A673 (cell line): ENCODE results near the gene BCR. TPM values are rescaled to one million over a fixed set of nuclear protein-coding genes. Genes with fewer than 3 reads are reported as not detected.

Experiments used
- BruUV-seq: library from RNA; stranded (reverse); fragments of 400-500 nt; replicated peaks from 2 replicates; lab custom pipeline; 2021; lab: Mats Ljungman, UMichigan
- CTCF ChIA-PET: fragments of 300-600 bp; sonication (Branson Sonifier 250); formaldehyde crosslinking; loops from one replicate; lab custom pipeline; 2022; ENCODE audit warnings: antibody characterized with exemption; lab: Charles Lee
- POLR2A ChIA-PET: fragments of 300-600 bp; sonication (Branson Sonifier 250); formaldehyde crosslinking; loops from one replicate; lab custom pipeline; 2022; ENCODE audit warnings: antibody characterized with exemption; ENCODE audit not compliant: low non-redundant PET; lab: Charles Lee
- DNase-seq: peaks from one replicate; pipeline ENCODE4 v3.0.0-alpha.2; 2015; ENCODE audit warnings: low spot score
- H3K27ac ChIP-seq: fragments of 200-600 bp; sonication (generic); 2 replicates; pipeline ENCODE4 v1.5.1; 2016; ENCODE audit warnings: mixed run types, low read depth, mild to moderate bottlenecking, mixed read lengths, antibody characterized with exemption, low read length; ENCODE audit not compliant: poor library complexity, severe bottlenecking
- H3K27me3 ChIP-seq: fragments of 200-600 bp; sonication (generic); replicated peaks from 2 replicates; pipeline ENCODE4 v1.6.1; 2017; ENCODE audit warnings: mixed run types, low read depth, mild to moderate bottlenecking, mixed read lengths, antibody characterized with exemption, low read length; ENCODE audit not compliant: insufficient read depth, poor library complexity
- H3K36me3 ChIP-seq: fragments of 200-600 bp; sonication (generic); 2 replicates; pipeline ENCODE4 v1.6.1; 2016; ENCODE audit warnings: mixed run types, mild to moderate bottlenecking, mixed read lengths, antibody characterized with exemption, low read length; ENCODE audit not compliant: insufficient read depth, poor library complexity, severe bottlenecking
- H3K4me1 ChIP-seq: fragments of 200-600 bp; sonication (generic); 2 replicates; pipeline ENCODE4 v1.6.1; 2017; ENCODE audit warnings: mixed run types, mild to moderate bottlenecking, mixed read lengths, antibody characterized with exemption, low read length; ENCODE audit not compliant: insufficient read depth, poor library complexity, severe bottlenecking
- H3K4me3 ChIP-seq: fragments of 200-600 bp; sonication (generic); 2 replicates; pipeline ENCODE4 v1.5.1; 2016; ENCODE audit warnings: low read depth, mixed run types, mild to moderate bottlenecking, mixed read lengths, low read length; ENCODE audit not compliant: poor library complexity, severe bottlenecking
- H3K9me3 ChIP-seq: fragments of 200-600 bp; sonication (generic); 2 replicates; pipeline ENCODE4 v1.6.1; 2016; ENCODE audit warnings: mixed run types, low read depth, mild to moderate bottlenecking, mixed read lengths, antibody characterized with exemption, low read length; ENCODE audit not compliant: poor library complexity, severe bottlenecking
- EZH2 ChIP-seq: fragments of 200-600 bp; sonication (generic); IDR thresholded peaks from 2 replicates; pipeline ENCODE4 v1.6.1; 2017; ENCODE audit warnings: borderline replicate concordance, low read depth, mild to moderate bottlenecking, mixed read lengths, antibody characterized with exemption, low read length; ENCODE audit not compliant: poor library complexity, severe bottlenecking
- intact Hi-C: fragments of 100-400 bp; cut with micrococcal nuclease; formaldehyde crosslinking; loops from one replicate; pipeline ENCODE4 v1.10.0; 2022; ENCODE audit not compliant: unreplicated experiment
- total RNA-seq: library from RNA; stranded (reverse); gene quantifications from 2 replicates; pipeline ENCODE4 v1.2.3, GENCODE V29; 2021
- TF ChIP-seq, protein P1 (sequence below): fragments of 300-800, 200-600 bp; sonication (generic); conservative IDR thresholded peaks from 2 replicates; pipeline ENCODE4 v1.5.1; 2017; ENCODE audit warnings: low read depth, mild to moderate bottlenecking, antibody characterized with exemption, low read length, moderate library complexity, mixed read lengths

Gene BCR
- total RNA-seq, 1 experiment from 2014 or later, result 63.1 TPM

DNA sequence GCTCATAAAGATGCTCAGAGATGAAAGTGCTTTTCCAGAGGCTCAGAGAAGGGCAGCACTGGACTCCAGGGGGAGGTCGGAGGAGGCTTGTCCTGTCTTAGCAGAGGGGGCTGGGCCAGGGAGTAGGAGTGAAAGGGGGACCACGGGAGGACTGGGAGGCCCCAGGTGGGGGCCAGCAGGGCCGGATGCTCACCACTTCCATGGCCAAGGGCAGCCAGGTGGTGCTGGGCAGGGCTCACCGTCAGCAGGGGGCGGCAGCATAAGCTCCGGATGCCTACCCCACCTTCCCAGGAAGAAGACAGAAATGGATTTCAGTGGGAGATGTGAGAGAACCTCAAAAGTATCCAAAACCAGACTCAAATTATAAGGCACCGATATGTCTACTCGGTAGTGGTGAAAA is 24.0 kb upstream of the BCR start:
- intact Hi-C loops, result no loop called here
- BruUV-seq, result no TSS peak
- Histone ChIP-seq H3K9me3 (no peaks in the 10 kb centered on the region), H3K4me3 (no peak overlapping the region), H3K27ac (no peak overlapping the region), H3K4me1 (no peaks in the 10 kb centered on the region), H3K36me3 (no peaks in the 10 kb centered on the region), H3K27me3 (no peaks in the 10 kb centered on the region)
- CTCF ChIA-PET, result no interaction called here
- no peak for DNase-seq
- TF ChIP-seq, protein P1, sequence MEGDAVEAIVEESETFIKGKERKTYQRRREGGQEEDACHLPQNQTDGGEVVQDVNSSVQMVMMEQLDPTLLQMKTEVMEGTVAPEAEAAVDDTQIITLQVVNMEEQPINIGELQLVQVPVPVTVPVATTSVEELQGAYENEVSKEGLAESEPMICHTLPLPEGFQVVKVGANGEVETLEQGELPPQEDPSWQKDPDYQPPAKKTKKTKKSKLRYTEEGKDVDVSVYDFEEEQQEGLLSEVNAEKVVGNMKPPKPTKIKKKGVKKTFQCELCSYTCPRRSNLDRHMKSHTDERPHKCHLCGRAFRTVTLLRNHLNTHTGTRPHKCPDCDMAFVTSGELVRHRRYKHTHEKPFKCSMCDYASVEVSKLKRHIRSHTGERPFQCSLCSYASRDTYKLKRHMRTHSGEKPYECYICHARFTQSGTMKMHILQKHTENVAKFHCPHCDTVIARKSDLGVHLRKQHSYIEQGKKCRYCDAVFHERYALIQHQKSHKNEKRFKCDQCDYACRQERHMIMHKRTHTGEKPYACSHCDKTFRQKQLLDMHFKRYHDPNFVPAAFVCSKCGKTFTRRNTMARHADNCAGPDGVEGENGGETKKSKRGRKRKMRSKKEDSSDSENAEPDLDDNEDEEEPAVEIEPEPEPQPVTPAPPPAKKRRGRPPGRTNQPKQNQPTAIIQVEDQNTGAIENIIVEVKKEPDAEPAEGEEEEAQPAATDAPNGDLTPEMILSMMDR, result no peak
- no peak for TF ChIP-seq EZH2
- POLR2A ChIA-PET, result interaction anchor here (0.6 kb wide), 1 partner anchor 14 kb away, joined by 3 read pairs; no protein-coding TSS in a partner anchor

DNA sequence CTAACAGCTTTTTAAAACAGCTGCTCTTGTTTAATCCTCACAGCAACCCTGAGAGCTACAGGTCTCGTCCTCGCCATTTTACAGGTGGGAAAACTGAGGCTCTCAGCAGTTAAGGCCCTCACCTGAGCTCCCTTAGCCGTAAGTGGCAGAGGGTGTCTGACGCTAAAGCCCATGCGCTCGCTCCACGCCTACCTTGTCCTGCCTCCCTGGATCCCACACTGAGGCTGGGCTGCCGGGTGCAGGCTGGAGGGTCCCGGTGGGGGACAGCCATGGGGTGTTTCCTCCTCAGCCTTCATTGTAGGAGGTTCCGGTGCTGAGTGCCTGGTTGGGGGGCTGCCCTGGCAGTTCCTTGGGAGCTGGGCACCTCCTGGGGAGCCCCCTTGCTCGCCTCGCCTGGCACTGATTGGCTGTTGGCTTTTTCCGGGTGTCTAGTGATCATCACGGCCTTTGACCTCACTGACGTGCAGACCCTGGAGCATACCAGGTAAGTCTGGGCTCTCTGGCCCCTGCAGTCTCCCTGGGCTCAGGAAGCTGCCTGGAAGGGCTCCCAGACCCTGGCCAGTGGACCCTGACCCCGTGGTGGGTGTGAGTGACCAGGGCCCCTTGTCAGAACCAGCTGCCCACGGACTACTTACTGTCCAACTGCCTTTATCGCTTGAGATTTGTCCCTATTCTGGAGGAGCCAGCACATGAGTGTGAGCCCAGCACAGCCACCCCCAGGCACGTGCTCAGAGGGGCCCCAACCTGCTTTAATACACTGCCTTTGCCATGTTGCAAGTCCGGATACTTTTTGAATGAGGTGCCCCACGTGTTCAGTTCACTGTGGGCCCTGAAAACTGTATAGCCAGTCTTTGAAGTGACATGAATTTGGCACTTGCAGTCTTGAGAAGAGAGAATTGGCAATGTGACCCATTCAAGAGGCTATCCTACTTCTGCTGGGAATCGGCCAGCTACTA is 22.5 kb upstream of the BCR start:
- ChIA-PET POLR2A (interaction anchor here (0.6 kb wide), 1 partner anchor 186 kb away, joined by 4 read pairs; no protein-coding TSS in a partner anchor), CTCF (no interaction called here)
- H3K36me3 ChIP-seq, result no peaks in the 10 kb centered on the region
- TF ChIP-seq EZH2, result no peak
- TF ChIP-seq, protein P1, result no peak
- H3K9me3 ChIP-seq, result no peaks in the 10 kb centered on the region
- no peaks in the 10 kb centered on the region for H3K27me3 ChIP-seq
- no TSS peak for BruUV-seq
- intact Hi-C loops, result no loop called here
- DNase-seq, result no peak
- no peaks in the 10 kb centered on the region for H3K4me1 ChIP-seq
- no peak overlapping the region for H3K27ac ChIP-seq
- no peak overlapping the region for H3K4me3 ChIP-seq

DNA sequence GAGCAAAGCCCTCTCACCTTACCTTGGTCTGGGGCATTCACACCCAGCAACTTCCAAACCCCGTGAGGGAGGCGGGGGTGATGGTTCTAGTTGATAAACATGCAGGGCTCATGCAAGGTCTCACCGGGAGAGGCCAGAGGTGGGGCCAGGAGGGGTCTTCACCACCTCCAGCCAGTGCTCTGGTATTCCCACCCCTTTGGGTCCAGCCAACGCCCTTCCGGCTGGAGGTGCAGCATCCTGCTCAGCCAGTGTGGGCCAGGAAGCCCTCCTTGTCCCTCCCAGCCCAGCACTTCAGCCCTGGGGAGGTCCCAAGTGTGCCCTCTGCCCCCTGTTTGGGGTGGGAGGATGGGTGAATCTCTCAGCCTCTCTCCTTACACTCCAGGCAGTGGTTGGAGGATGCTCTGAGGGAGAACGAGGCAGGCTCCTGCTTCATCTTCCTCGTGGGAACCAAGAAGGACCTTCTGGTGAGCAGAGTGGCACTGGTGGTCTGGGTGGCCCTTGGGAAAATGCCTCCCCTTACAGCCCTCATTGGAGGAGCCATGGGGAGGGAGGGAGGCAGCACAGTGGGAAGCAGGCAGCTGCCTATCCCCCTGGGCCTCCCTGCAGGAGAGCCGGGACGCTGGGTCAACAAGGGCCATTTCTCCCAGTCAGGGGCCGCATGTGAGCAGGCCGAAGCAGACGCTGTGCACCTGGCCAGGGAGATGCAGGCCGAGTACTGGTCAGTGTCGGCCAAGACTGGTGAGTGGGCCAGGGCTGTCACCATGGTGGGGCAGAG is 21.6 kb upstream of the BCR start:
- TF ChIP-seq, protein P1, result no peak
- no peak for TF ChIP-seq EZH2
- H3K4me3 ChIP-seq, result no peak overlapping the region
- intact Hi-C loops, result no loop called here
- POLR2A ChIA-PET, result no interaction called here
- no peaks in the 10 kb centered on the region for H3K36me3 ChIP-seq
- CTCF ChIA-PET, result no interaction called here
- no peaks in the 10 kb centered on the region for H3K27me3 ChIP-seq
- no TSS peak for BruUV-seq
- no peak overlapping the region for H3K27ac ChIP-seq
- no peaks in the 10 kb centered on the region for H3K9me3 ChIP-seq
- no peaks in the 10 kb centered on the region for H3K4me1 ChIP-seq
- DNase-seq, result no peak
